ENCODE data around the gene PDE4D. TPM values are rescaled to one million over a fixed set of nuclear protein-coding genes. Genes with fewer than 3 reads are reported as not detected.

Gene PDE4D
- total and polyA plus RNA-seq, 2 donors (not counting 1 experiment from before 2014, with no cell fraction given), result 14.9 to 171 TPM

DNA sequence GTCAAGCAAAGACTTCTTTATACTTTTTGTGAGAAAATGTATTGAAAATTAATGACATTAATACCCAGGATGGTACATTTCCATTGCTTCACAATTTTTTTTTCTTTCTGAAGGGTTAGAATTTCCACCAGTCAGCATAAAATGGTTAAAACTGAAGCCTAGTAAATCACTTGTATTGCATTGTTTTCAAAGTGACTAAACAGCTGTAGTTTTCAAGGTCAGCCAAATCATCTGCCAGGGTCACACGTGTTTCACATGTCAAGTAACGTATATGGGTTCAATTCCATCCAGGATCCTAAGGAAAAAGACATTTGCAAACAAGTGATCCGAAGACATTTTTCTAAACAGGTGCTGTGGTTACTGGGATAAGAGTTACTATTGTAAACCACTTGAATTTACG lies 736.5 kb downstream of the PDE4D start:
- H3K4me3 Mint-ChIP-seq, result no peak overlapping the region
- no peaks in the 10 kb centered on the region for H3K27me3 Mint-ChIP-seq
- Histone ChIP-seq H3K27me3 (replicated peaks in 1 of 4; ENCODE audit: control extremely low read depth in 1 of 4, control insufficient read depth in 3 of 4, insufficient read depth in 4 of 4, low read length in 3 of 4) (no peaks in the 10 kb centered on the region), H3K9ac (ENCODE audit: low read length) (no peak overlapping the region), H2AFZ (ENCODE audit: insufficient read depth, low read depth, low read length, poor library complexity, severe bottlenecking) (no peak overlapping the region), H3K79me2 (ENCODE audit: control insufficient read depth, insufficient read depth, low read length) (no peaks in the 10 kb centered on the region), H4K20me1 (ENCODE audit: control insufficient read depth, insufficient read depth, low read length, poor library complexity, severe bottlenecking) (no peaks in the 10 kb centered on the region), H3K27ac (ENCODE audit: low read length in 2 of 2) (no peak overlapping the region), H3K36me3 (replicated peaks in 1 of 2; ENCODE audit: control extremely low read depth in 1 of 2, control insufficient read depth in 1 of 2, extremely low read depth in 1 of 2, insufficient read depth in 2 of 2, low read length in 1 of 2) (no peaks in the 10 kb centered on the region), H3K4me1 (ENCODE audit: control insufficient read depth in 2 of 2, insufficient read depth in 2 of 2, low read length in 2 of 2) (no peaks in the 10 kb centered on the region), H3K4me3 (ENCODE audit: control extremely low read depth in 1 of 5, extremely low read depth in 1 of 5, insufficient read depth in 1 of 5, low read depth in 2 of 5, low read length in 4 of 5) (no peak overlapping the region), H3K4me2 (replicated peaks; ENCODE audit: low read depth, low read length, poor library complexity, severe bottlenecking) (no peak overlapping the region), H3K9me3 (ENCODE audit: control extremely low read depth in 1 of 3, control insufficient read depth in 2 of 3, insufficient read depth in 1 of 3, low read length in 2 of 3) (no peaks in the 10 kb centered on the region)
- ChIA-PET CTCF (interaction anchor here (0.7 kb wide), 1 partner anchor 100 kb away, joined by 3 read pairs; no protein-coding TSS in a partner anchor), POLR2A (interaction anchor here (0.6 kb wide), 1 partner anchor 1518 kb away, joined by 3 read pairs; no protein-coding TSS in a partner anchor)
- no peak overlapping the region for H3K27ac Mint-ChIP-seq
- intact Hi-C loops (cut with micrococcal nuclease), result no loop called here
- no peak for TF ChIP-seq EZH2 (IDR thresholded peaks at IDR 0.05; ENCODE audit: borderline replicate concordance, insufficient read depth, low read depth, low read length, poor library complexity, severe bottlenecking)
- TF ChIP-seq, protein P1, sequence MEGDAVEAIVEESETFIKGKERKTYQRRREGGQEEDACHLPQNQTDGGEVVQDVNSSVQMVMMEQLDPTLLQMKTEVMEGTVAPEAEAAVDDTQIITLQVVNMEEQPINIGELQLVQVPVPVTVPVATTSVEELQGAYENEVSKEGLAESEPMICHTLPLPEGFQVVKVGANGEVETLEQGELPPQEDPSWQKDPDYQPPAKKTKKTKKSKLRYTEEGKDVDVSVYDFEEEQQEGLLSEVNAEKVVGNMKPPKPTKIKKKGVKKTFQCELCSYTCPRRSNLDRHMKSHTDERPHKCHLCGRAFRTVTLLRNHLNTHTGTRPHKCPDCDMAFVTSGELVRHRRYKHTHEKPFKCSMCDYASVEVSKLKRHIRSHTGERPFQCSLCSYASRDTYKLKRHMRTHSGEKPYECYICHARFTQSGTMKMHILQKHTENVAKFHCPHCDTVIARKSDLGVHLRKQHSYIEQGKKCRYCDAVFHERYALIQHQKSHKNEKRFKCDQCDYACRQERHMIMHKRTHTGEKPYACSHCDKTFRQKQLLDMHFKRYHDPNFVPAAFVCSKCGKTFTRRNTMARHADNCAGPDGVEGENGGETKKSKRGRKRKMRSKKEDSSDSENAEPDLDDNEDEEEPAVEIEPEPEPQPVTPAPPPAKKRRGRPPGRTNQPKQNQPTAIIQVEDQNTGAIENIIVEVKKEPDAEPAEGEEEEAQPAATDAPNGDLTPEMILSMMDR (IDR thresholded peaks at IDR 0.05), result no peak
- H3K9me3 Mint-ChIP-seq (ENCODE audit: insufficient read depth), result no peaks in the 10 kb centered on the region
- H3K4me1 Mint-ChIP-seq, result no peaks in the 10 kb centered on the region
- WGBS (ENCODE audit: insufficient coverage), result 76% methylated on average over 2 of the region's 4 CpGs
- ATAC-seq (ENCODE audit: low read depth) (no peak), DNase-seq (no peak)

DNA sequence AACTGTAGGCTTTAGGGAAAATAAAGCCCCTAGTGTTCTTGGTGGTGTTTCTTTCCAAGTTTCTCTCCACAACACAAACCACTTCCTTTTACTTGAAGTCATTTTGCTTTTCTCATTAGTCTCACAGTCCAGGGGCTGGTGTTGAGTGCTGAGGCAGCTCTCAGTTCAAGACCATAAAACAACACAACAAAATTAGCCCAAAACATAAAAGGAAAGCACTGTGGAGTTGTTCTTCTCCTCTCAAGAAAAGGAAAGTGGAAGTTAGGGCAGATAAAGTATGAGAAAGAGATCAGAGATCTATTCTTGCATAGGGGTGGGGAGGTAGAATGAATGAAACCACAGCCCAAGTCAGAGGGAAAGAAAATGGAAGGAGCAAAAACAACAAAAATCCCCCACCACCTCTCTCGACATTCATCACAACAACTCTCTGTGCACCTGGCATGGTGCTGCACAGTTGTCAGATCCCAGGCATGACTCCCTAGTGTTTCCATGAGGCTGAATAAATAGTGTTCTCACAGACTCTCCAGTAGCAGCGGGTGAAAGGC lies 740.8 kb downstream of the PDE4D start:
- TF ChIP-seq, protein P1 (IDR thresholded peaks at IDR 0.05), result no peak
- no peak for TF ChIP-seq EZH2 (IDR thresholded peaks at IDR 0.05; ENCODE audit: borderline replicate concordance, insufficient read depth, low read depth, low read length, poor library complexity, severe bottlenecking)
- Histone ChIP-seq H2AFZ (ENCODE audit: insufficient read depth, low read depth, low read length, poor library complexity, severe bottlenecking) (no peak overlapping the region), H3K9me3 (ENCODE audit: control extremely low read depth in 1 of 3, control insufficient read depth in 2 of 3, insufficient read depth in 1 of 3, low read length in 2 of 3) (no peaks in the 10 kb centered on the region), H3K36me3 (replicated peaks in 1 of 2; ENCODE audit: control extremely low read depth in 1 of 2, control insufficient read depth in 1 of 2, extremely low read depth in 1 of 2, insufficient read depth in 2 of 2, low read length in 1 of 2) (no peaks in the 10 kb centered on the region), H3K4me3 (ENCODE audit: control extremely low read depth in 1 of 5, extremely low read depth in 1 of 5, insufficient read depth in 1 of 5, low read depth in 2 of 5, low read length in 4 of 5) (no peak overlapping the region), H4K20me1 (ENCODE audit: control insufficient read depth, insufficient read depth, low read length, poor library complexity, severe bottlenecking) (no peaks in the 10 kb centered on the region), H3K79me2 (ENCODE audit: control insufficient read depth, insufficient read depth, low read length) (no peaks in the 10 kb centered on the region), H3K4me2 (replicated peaks; ENCODE audit: low read depth, low read length, poor library complexity, severe bottlenecking) (no peak overlapping the region), H3K4me1 (ENCODE audit: control insufficient read depth in 2 of 2, insufficient read depth in 2 of 2, low read length in 2 of 2) (no peaks in the 10 kb centered on the region), H3K27me3 (replicated peaks in 1 of 4; ENCODE audit: control extremely low read depth in 1 of 4, control insufficient read depth in 3 of 4, insufficient read depth in 4 of 4, low read length in 3 of 4) (no peaks in the 10 kb centered on the region), H3K27ac (ENCODE audit: low read length in 2 of 2) (no peak overlapping the region), H3K9ac (ENCODE audit: low read length) (no peak overlapping the region)
- Mint-ChIP-seq H3K4me1 (no peaks in the 10 kb centered on the region), H3K9me3 (ENCODE audit: insufficient read depth) (no peaks in the 10 kb centered on the region), H3K27ac (no peak overlapping the region), H3K27me3 (no peaks in the 10 kb centered on the region), H3K4me3 (no peak overlapping the region)
- intact Hi-C loops (cut with micrococcal nuclease), result no loop called here
- DNase-seq (no peak), ATAC-seq (ENCODE audit: low read depth) (no peak)
- ChIA-PET POLR2A (no interaction called here), CTCF (no interaction called here)
- WGBS (ENCODE audit: insufficient coverage), result 86% methylated on average over 2 of the region's 2 CpGs
